HUES6 (cell line): ENCODE measurements around the gene PSMG4.

ENCODE experiments used
- H3K27ac ChIP-seq: 2 replicates; pipeline ENCODE4 v1.7.0; 2013; ENCODE audit warnings: low read depth, mild to moderate bottlenecking, low read length, inconsistent platforms
- H3K27me3 ChIP-seq: 2 replicates; pipeline ENCODE4 v1.6.1; 2013; ENCODE audit warnings: low read length; ENCODE audit not compliant: control insufficient read depth, insufficient read depth
- H3K36me3 ChIP-seq: 2 replicates; pipeline ENCODE4 v1.6.1; 2013; ENCODE audit warnings: low read length; ENCODE audit not compliant: control insufficient read depth, insufficient read depth
- H3K4me1 ChIP-seq: 2 replicates; pipeline ENCODE4 v1.6.1; 2013; ENCODE audit warnings: low read length; ENCODE audit not compliant: control insufficient read depth, insufficient read depth
- H3K4me3 ChIP-seq: 2 replicates; pipeline ENCODE4 v1.5.1; 2013; ENCODE audit warnings: low read depth, low read length
- H3K9ac ChIP-seq: one replicate; pipeline ENCODE4 v1.6.1; 2013; ENCODE audit warnings: mild to moderate bottlenecking, low read length
- H3K9me3 ChIP-seq: 2 replicates; pipeline ENCODE4 v1.6.1; 2013; ENCODE audit warnings: low read depth, low read length; ENCODE audit not compliant: control insufficient read depth, insufficient read depth

The PSMG4 gene

GRCh38 chr6:3266170-3266569 is 7.4 kb downstream of the PSMG4 start:
- peaks cover 80% of the 10 kb centered on the region for H3K36me3 ChIP-seq
- no peak overlapping the region for H3K4me3 ChIP-seq
- H3K9me3 ChIP-seq, result no peaks in the 10 kb centered on the region
- H3K9ac ChIP-seq, result no peak overlapping the region
- H3K27me3 ChIP-seq, result no peaks in the 10 kb centered on the region
- no peak overlapping the region for H3K27ac ChIP-seq
- 0 out of 2 replicates have a peak, but pooled peaks cover under 1% of the 10 kb centered on the region for H3K4me1 ChIP-seq

GRCh38 chr6:3267162-3267561 is 8.4 kb downstream of the PSMG4 start:
- Histone ChIP-seq H3K27me3 (no peaks in the 10 kb centered on the region), H3K9ac (no peak overlapping the region), H3K4me3 (no peak overlapping the region), H3K27ac (no peak overlapping the region), H3K36me3 (peaks cover 86% of the 10 kb centered on the region), H3K4me1 (no peaks in the 10 kb centered on the region), H3K9me3 (no peaks in the 10 kb centered on the region)

- Histone ChIP-seq H3K9me3 (no peaks in the 10 kb centered on the region), H3K27ac (no peak overlapping the region), H3K9ac (no peak overlapping the region), H3K4me1 (no peaks in the 10 kb centered on the region), H3K27me3 (no peaks in the 10 kb centered on the region), H3K36me3 (peaks cover 91% of the 10 kb centered on the region), H3K4me3 (no peak overlapping the region)
Measured at GRCh38 chr6:3268680-3269079, 9.9 kb downstream of the PSMG4 start.

GRCh38 chr6:3269281-3269975 is 10.7 kb downstream of the PSMG4 start:
- H3K27me3 ChIP-seq, result no peaks in the 10 kb centered on the region
- H3K9ac ChIP-seq, result no peak overlapping the region
- H3K36me3 ChIP-seq, result peaks cover 91% of the 10 kb centered on the region
- no peak overlapping the region for H3K27ac ChIP-seq
- H3K4me3 ChIP-seq, result no peak overlapping the region
- no peaks in the 10 kb centered on the region for H3K9me3 ChIP-seq
- H3K4me1 ChIP-seq, result no peaks in the 10 kb centered on the region

- H3K9me3 ChIP-seq, result no peaks in the 10 kb centered on the region
- peaks cover 84% of the 10 kb centered on the region for H3K36me3 ChIP-seq
- H3K4me3 ChIP-seq, result no peak overlapping the region
Measured at GRCh38 chr6:3270258-3270657, 11.5 kb downstream of the PSMG4 start.

GRCh38 chr6:3271756-3272155 is 13.0 kb downstream of the PSMG4 start:
- Histone ChIP-seq H3K27me3 (no peaks in the 10 kb centered on the region), H3K9ac (no peak overlapping the region), H3K4me3 (no peak overlapping the region), H3K9me3 (no peaks in the 10 kb centered on the region), H3K36me3 (peaks cover 73% of the 10 kb centered on the region), H3K4me1 (no peaks in the 10 kb centered on the region), H3K27ac (no peak overlapping the region)

More at GRCh38 chr6:3270258-3270657, 11.5 kb downstream of the PSMG4 start:
- H3K27me3 ChIP-seq, result no peaks in the 10 kb centered on the region
- no peak overlapping the region for H3K27ac ChIP-seq
- H3K9ac ChIP-seq, result no peak overlapping the region
- no peaks in the 10 kb centered on the region for H3K4me1 ChIP-seq

GRCh38 chr6:3272911-3273547 is 14.3 kb downstream of the PSMG4 start:
- H3K9me3 ChIP-seq, result no peaks in the 10 kb centered on the region
- H3K9ac ChIP-seq, result no peak overlapping the region
- H3K4me1 ChIP-seq, result no peaks in the 10 kb centered on the region
- no peaks in the 10 kb centered on the region for H3K27me3 ChIP-seq
- peaks cover 63% of the 10 kb centered on the region for H3K36me3 ChIP-seq
- no peak overlapping the region for H3K4me3 ChIP-seq
- H3K27ac ChIP-seq, result no peak overlapping the region

- H3K27ac ChIP-seq, result no peak overlapping the region
- H3K36me3 ChIP-seq, result peaks cover 55% of the 10 kb centered on the region
- no peaks in the 10 kb centered on the region for H3K27me3 ChIP-seq
- no peak overlapping the region for H3K4me3 ChIP-seq
- H3K9me3 ChIP-seq, result no peaks in the 10 kb centered on the region
- H3K4me1 ChIP-seq, result no peaks in the 10 kb centered on the region
- no peak overlapping the region for H3K9ac ChIP-seq
Measured at GRCh38 chr6:3273707-3274521, 15.2 kb downstream of the PSMG4 start.

- Histone ChIP-seq H3K4me1 (peaks cover 3% of the 10 kb centered on the region), H3K9me3 (no peaks in the 10 kb centered on the region), H3K27ac (no peak overlapping the region)
Measured at GRCh38 chr6:3276174-3277167, 17.7 kb downstream of the PSMG4 start.

GRCh38 chr6:3277251-3277650 is 18.5 kb downstream of the PSMG4 start:
- no peak overlapping the region for H3K4me3 ChIP-seq
- H3K9ac ChIP-seq, result no peak overlapping the region
- H3K36me3 ChIP-seq, result peaks cover 23% of the 10 kb centered on the region
- H3K27ac ChIP-seq, result no peak overlapping the region
- peaks cover 11% of the 10 kb centered on the region for H3K4me1 ChIP-seq
- H3K9me3 ChIP-seq, result no peaks in the 10 kb centered on the region
- H3K27me3 ChIP-seq, result no peaks in the 10 kb centered on the region

More at GRCh38 chr6:3276174-3277167, 17.7 kb downstream of the PSMG4 start:
- H3K4me3 ChIP-seq, result no peak overlapping the region
- H3K27me3 ChIP-seq, result no peaks in the 10 kb centered on the region
- peaks cover 31% of the 10 kb centered on the region for H3K36me3 ChIP-seq
- no peak overlapping the region for H3K9ac ChIP-seq
